Neural progenitor cell (in vitro differentiated cells): ENCODE data around the gene PRRX2. TPM values are rescaled to one million over a fixed set of nuclear protein-coding genes. Genes with fewer than 3 reads are reported as not detected.
"Not testable (repeated sequence)": the region's sequence is repeated elsewhere in the genome, so short reads cannot be mapped to it uniquely, and the experiment has no call there.

Source experiments
- DNase-seq: peaks from one replicate; pipeline ENCODE4 v3.0.0-alpha.2; 2016; ENCODE audit warnings: low spot score
- H2AFZ ChIP-seq: fragments of 200-600 bp; sonication (generic); replicated peaks from 2 replicates; pipeline ENCODE4 v1.6.1; 2016; ENCODE audit warnings: antibody characterized with exemption
- H3F3A ChIP-seq: fragments of 200-600 bp; sonication (generic); 2 replicates; pipeline ENCODE4 v1.6.1; 2016; ENCODE audit warnings: antibody characterized with exemption, low read depth
- H3K27ac ChIP-seq: fragments of 200-600 bp; sonication (generic); 2 replicates; pipeline ENCODE4 v1.5.1; 2016; ENCODE audit warnings: mild to moderate bottlenecking
- H3K27me3 ChIP-seq: fragments of 200-600 bp; sonication (generic); 2 replicates; pipeline ENCODE4 v1.6.1; 2016; ENCODE audit warnings: mild to moderate bottlenecking, moderate library complexity
- H3K36me3 ChIP-seq: fragments of 200-600 bp; sonication (generic); 2 replicates; pipeline ENCODE4 v1.5.1; 2016
- H3K4me1 ChIP-seq: fragments of 200-600 bp; sonication (generic); 2 replicates; pipeline ENCODE4 v1.6.1; 2016; ENCODE audit warnings: mixed run types
- H3K4me2 ChIP-seq: fragments of 200-600 bp; sonication (generic); 2 replicates; pipeline ENCODE4 v1.6.1; 2016
- H3K4me3 ChIP-seq: fragments of 200-600 bp; sonication (generic); 2 replicates; pipeline ENCODE4 v1.5.1; 2016
- H3K79me2 ChIP-seq: fragments of 200-600 bp; sonication (generic); 2 replicates; pipeline ENCODE4 v1.6.1; 2016; ENCODE audit warnings: low read depth
- H3K9ac ChIP-seq: fragments of 200-600 bp; sonication (generic); 2 replicates; pipeline ENCODE4 v1.6.1; 2016
- H3K9me3 ChIP-seq: fragments of 200-600 bp; sonication (generic); 2 replicates; pipeline ENCODE4 v1.5.1; 2016; ENCODE audit warnings: low read depth
- H4K20me1 ChIP-seq: fragments of 200-600 bp; sonication (generic); 2 replicates; pipeline ENCODE4 v1.6.1; 2016; ENCODE audit warnings: low read depth
- H3K27ac Mint-ChIP-seq: 3 replicates; pipeline ENCODE4 v1.8.0; 2021; ENCODE audit warnings: mixed read lengths
- H3K27me3 Mint-ChIP-seq: 2 replicates; pipeline ENCODE4 v1.8.0; 2022; ENCODE audit warnings: low read depth, mild to moderate bottlenecking, inconsistent platforms, moderate library complexity, mixed read lengths; ENCODE audit not compliant: insufficient read depth
- H3K36me3 Mint-ChIP-seq: 3 replicates; pipeline ENCODE4 v1.8.0; 2021; ENCODE audit warnings: mixed read lengths
- H3K4me1 Mint-ChIP-seq: 3 replicates; pipeline ENCODE4 v1.8.0; 2021; ENCODE audit warnings: mixed read lengths
- H3K4me3 Mint-ChIP-seq: 3 replicates; pipeline ENCODE4 v1.8.0; 2021; ENCODE audit warnings: mild to moderate bottlenecking, moderate library complexity, mixed read lengths
- H3K9me3 Mint-ChIP-seq: 3 replicates; pipeline ENCODE4 v1.8.0; 2020; ENCODE audit warnings: mixed read lengths
- CTCF ChIP-seq: fragments of 200-600 bp; sonication (generic); IDR thresholded peaks from 2 replicates; pipeline ENCODE4 v1.5.1; 2017; ENCODE audit warnings: antibody characterized with exemption, mild to moderate bottlenecking
- EZH2 ChIP-seq: fragments of 200-600 bp; sonication (generic); IDR thresholded peaks from 2 replicates; pipeline ENCODE4 v1.6.1; 2017; ENCODE audit warnings: antibody characterized with exemption, mild to moderate bottlenecking, moderate library complexity
- EZH2phosphoT487 ChIP-seq: fragments of 200-600 bp; sonication (generic); IDR thresholded peaks from 2 replicates; pipeline ENCODE4 v1.6.1; 2017; ENCODE audit warnings: antibody characterized with exemption
- total RNA-seq: library from RNA; depleted of rRNA; stranded (reverse); fragments of >200 nt; gene quantifications from 2 replicates; pipeline ENCODE4 v1.2.3, GENCODE V29; 2015; ENCODE audit warnings: low replicate concordance

Gene PRRX2
- total RNA-seq, 1 donor from 2014 or later = 1.5 TPM

- H3K9me3 ChIP-seq = no peaks in the 10 kb centered on the region
- H3K9ac ChIP-seq = no peak overlapping the region
- H3K4me1 Mint-ChIP-seq = peaks cover 26% of the 10 kb centered on the region
- H3K27ac ChIP-seq = no peak overlapping the region
- H3K27me3 Mint-ChIP-seq = peaks cover 4% of the 10 kb centered on the region
- H3K36me3 Mint-ChIP-seq = peaks cover 12% of the 10 kb centered on the region
- H3K4me2 ChIP-seq = no peak overlapping the region
- peaks cover 4% of the 10 kb centered on the region for H3F3A ChIP-seq
- H3K9me3 Mint-ChIP-seq = no peaks in the 10 kb centered on the region
- H3K4me3 ChIP-seq = no peak overlapping the region
- H3K79me2 ChIP-seq = peaks cover 57% of the 10 kb centered on the region
- no peaks in the 10 kb centered on the region for H3K36me3 ChIP-seq
- no peaks in the 10 kb centered on the region for H3K4me1 ChIP-seq
- no peak for DNase-seq
- H3K4me3 Mint-ChIP-seq = no peak overlapping the region
- no peaks in the 10 kb centered on the region for H3K27me3 ChIP-seq
- H3K27ac Mint-ChIP-seq = no peak overlapping the region
- H4K20me1 ChIP-seq = peaks cover 76% of the 10 kb centered on the region
- no peak overlapping the region for H2AFZ ChIP-seq
- no peak for TF ChIP-seq EZH2phosphoT487
- TF ChIP-seq EZH2 = no peak
- no peak for TF ChIP-seq CTCF
Observed at GRCh38 chr9:129633207-129633606, 32.2 kb upstream of the PRRX2 start.

GRCh38 chr9:129633848-129634247 is 31.6 kb upstream of the PRRX2 start:
- Histone ChIP-seq H3K9me3 (no peaks in the 10 kb centered on the region), H3K27me3 (no peaks in the 10 kb centered on the region), H3K4me3 (no peak overlapping the region), H3K27ac (no peak overlapping the region), H3K79me2 (peaks cover 50% of the 10 kb centered on the region), H4K20me1 (peaks cover 69% of the 10 kb centered on the region), H3K9ac (no peak overlapping the region), H3K4me2 (no peak overlapping the region), H3K36me3 (no peaks in the 10 kb centered on the region), H3F3A (peaks cover 10% of the 10 kb centered on the region), H3K4me1 (no peaks in the 10 kb centered on the region), H2AFZ (no peak overlapping the region)
- H3K9me3 Mint-ChIP-seq = no peaks in the 10 kb centered on the region
- H3K4me3 Mint-ChIP-seq = no peak overlapping the region
- no peak for DNase-seq
- peaks cover 6% of the 10 kb centered on the region for H3K27me3 Mint-ChIP-seq
- peaks cover 12% of the 10 kb centered on the region for H3K36me3 Mint-ChIP-seq
- no peak overlapping the region for H3K27ac Mint-ChIP-seq
- TF ChIP-seq EZH2phosphoT487 (no peak), CTCF (no peak), EZH2 (no peak)
- peaks cover 20% of the 10 kb centered on the region for H3K4me1 Mint-ChIP-seq

GRCh38 chr9:129635099-129636065 is 30.1 kb upstream of the PRRX2 start:
- peaks cover 12% of the 10 kb centered on the region for H3K36me3 Mint-ChIP-seq
- Histone ChIP-seq H3K4me2 (no peak overlapping the region), H3K9me3 (no peaks in the 10 kb centered on the region), H3K4me3 (no peak overlapping the region), H3K27ac (no peak overlapping the region), H3K36me3 (no peaks in the 10 kb centered on the region), H3K9ac (no peak overlapping the region), H3K27me3 (no peaks in the 10 kb centered on the region), H3K79me2 (peaks cover 42% of the 10 kb centered on the region), H2AFZ (no peak overlapping the region), H4K20me1 (peaks cover 55% of the 10 kb centered on the region), H3K4me1 (no peaks in the 10 kb centered on the region), H3F3A (peaks cover 16% of the 10 kb centered on the region)
- DNase-seq = no peak
- H3K27me3 Mint-ChIP-seq = peaks cover 6% of the 10 kb centered on the region
- no peak for TF ChIP-seq EZH2phosphoT487
- no peak for TF ChIP-seq EZH2
- TF ChIP-seq CTCF = no peak
- no peaks in the 10 kb centered on the region for H3K9me3 Mint-ChIP-seq
- no peak overlapping the region for H3K4me3 Mint-ChIP-seq
- H3K27ac Mint-ChIP-seq = no peak overlapping the region
- peaks cover 13% of the 10 kb centered on the region for H3K4me1 Mint-ChIP-seq

- not testable (repeated sequence) for H2AFZ ChIP-seq, H3K4me1 ChIP-seq, H3K4me3 ChIP-seq, H3K36me3 ChIP-seq, DNase-seq, H3K9me3 Mint-ChIP-seq, H3K9ac ChIP-seq, H3K9me3 ChIP-seq, H3K27ac ChIP-seq, H3K27me3 ChIP-seq, H3K4me3 Mint-ChIP-seq, H3K27ac Mint-ChIP-seq, H3K27me3 Mint-ChIP-seq, H3K4me2 ChIP-seq
- peaks cover 12% of the 10 kb centered on the region for H3K4me1 Mint-ChIP-seq
- peaks cover 42% of the 10 kb centered on the region for H3K79me2 ChIP-seq
- H4K20me1 ChIP-seq = peaks cover 55% of the 10 kb centered on the region
- peaks cover 12% of the 10 kb centered on the region for H3K36me3 Mint-ChIP-seq
- H3F3A ChIP-seq = peaks cover 16% of the 10 kb centered on the region
Observed at GRCh38 chr9:129636343-129636742, 29.1 kb upstream of the PRRX2 start.
